ENCODE measurements around the gene CCDC141.

- TF ChIP-seq, protein P1, sequence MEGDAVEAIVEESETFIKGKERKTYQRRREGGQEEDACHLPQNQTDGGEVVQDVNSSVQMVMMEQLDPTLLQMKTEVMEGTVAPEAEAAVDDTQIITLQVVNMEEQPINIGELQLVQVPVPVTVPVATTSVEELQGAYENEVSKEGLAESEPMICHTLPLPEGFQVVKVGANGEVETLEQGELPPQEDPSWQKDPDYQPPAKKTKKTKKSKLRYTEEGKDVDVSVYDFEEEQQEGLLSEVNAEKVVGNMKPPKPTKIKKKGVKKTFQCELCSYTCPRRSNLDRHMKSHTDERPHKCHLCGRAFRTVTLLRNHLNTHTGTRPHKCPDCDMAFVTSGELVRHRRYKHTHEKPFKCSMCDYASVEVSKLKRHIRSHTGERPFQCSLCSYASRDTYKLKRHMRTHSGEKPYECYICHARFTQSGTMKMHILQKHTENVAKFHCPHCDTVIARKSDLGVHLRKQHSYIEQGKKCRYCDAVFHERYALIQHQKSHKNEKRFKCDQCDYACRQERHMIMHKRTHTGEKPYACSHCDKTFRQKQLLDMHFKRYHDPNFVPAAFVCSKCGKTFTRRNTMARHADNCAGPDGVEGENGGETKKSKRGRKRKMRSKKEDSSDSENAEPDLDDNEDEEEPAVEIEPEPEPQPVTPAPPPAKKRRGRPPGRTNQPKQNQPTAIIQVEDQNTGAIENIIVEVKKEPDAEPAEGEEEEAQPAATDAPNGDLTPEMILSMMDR (IDR thresholded peaks at IDR 0.05 in 2 of 3, conservative IDR thresholded peaks at IDR 0.05 in 1 of 3; ENCODE audit: borderline replicate concordance in 1 of 3, insufficient read depth in 1 of 3, low read depth in 2 of 3, low read length in 2 of 3): no peak
- no peak for TF ChIP-seq SRF (IDR thresholded peaks at IDR 0.05; ENCODE audit: low read depth)
- no peak for TF ChIP-seq CEBPB (IDR thresholded peaks at IDR 0.05; ENCODE audit: low read depth)
These were observed 138.9 kb downstream of the CCDC141 start for GRCh38 chr2:178911039-178911438.

Data from HCT116 (cell line).